Measurements from ENCODE around the gene NPC1L1.
A peak's percentile ranks its signal among the peaks of the same experiment; 100 is the strongest.

The NPC1L1 gene

GRCh38 chr7:44477938-44478337 is 63.2 kb downstream of the NPC1L1 start:
- no peak overlapping the region for H3K4me3 ChIP-seq (replicated peaks in 1 of 2; ENCODE audit: low read depth in 2 of 2, low read length in 2 of 2)
- no peak for TF ChIP-seq CTCF (IDR thresholded peaks at IDR 0.05; ENCODE audit: low read depth, low read length)
- no peak for DNase-seq (ENCODE audit: low read depth in 2 of 2)

- DNase-seq (ENCODE audit: low read depth in 2 of 2): peak; percentile 90
- no peak overlapping the region for H3K4me3 ChIP-seq (replicated peaks in 1 of 2; ENCODE audit: low read depth in 2 of 2, low read length in 2 of 2)
- TF ChIP-seq CTCF (IDR thresholded peaks at IDR 0.05; ENCODE audit: low read depth, low read length): peak; percentile 99
Observed at GRCh38 chr7:44477063-44477830, 63.9 kb downstream of the NPC1L1 start.

GRCh38 chr7:44476313-44476712 is 64.8 kb downstream of the NPC1L1 start:
- no peak for DNase-seq (ENCODE audit: low read depth in 2 of 2)
- TF ChIP-seq CTCF (IDR thresholded peaks at IDR 0.05; ENCODE audit: low read depth, low read length): no peak
- H3K4me3 ChIP-seq (replicated peaks in 1 of 2; ENCODE audit: low read depth in 2 of 2, low read length in 2 of 2): no peak overlapping the region

GRCh38 chr7:44473295-44473694 is 67.8 kb downstream of the NPC1L1 start:
- DNase-seq (ENCODE audit: low read depth in 2 of 2): peak; percentile 41 to 63
- H3K4me3 ChIP-seq (replicated peaks in 1 of 2; ENCODE audit: low read depth in 2 of 2, low read length in 2 of 2): no peak overlapping the region
- no peak for TF ChIP-seq CTCF (IDR thresholded peaks at IDR 0.05; ENCODE audit: low read depth, low read length)

- TF ChIP-seq CTCF (IDR thresholded peaks at IDR 0.05; ENCODE audit: low read depth, low read length): no peak
- no peak for DNase-seq (ENCODE audit: low read depth in 2 of 2)
- no peak overlapping the region for H3K4me3 ChIP-seq (replicated peaks in 1 of 2; ENCODE audit: low read depth in 2 of 2, low read length in 2 of 2)
Observed at GRCh38 chr7:44472843-44473242, 68.3 kb downstream of the NPC1L1 start.

- peak; percentile 19 to 28 for DNase-seq (ENCODE audit: low read depth in 2 of 2)
- H3K4me3 ChIP-seq (replicated peaks in 1 of 2; ENCODE audit: low read depth in 2 of 2, low read length in 2 of 2): no peak overlapping the region
- no peak for TF ChIP-seq CTCF (IDR thresholded peaks at IDR 0.05; ENCODE audit: low read depth, low read length)
Observed at GRCh38 chr7:44471850-44472249, 69.3 kb downstream of the NPC1L1 start.

- no peak for TF ChIP-seq CTCF (IDR thresholded peaks at IDR 0.05; ENCODE audit: low read depth, low read length)
- no peak for DNase-seq (ENCODE audit: low read depth in 2 of 2)
Observed at GRCh38 chr7:44471436-44471835, 69.7 kb downstream of the NPC1L1 start.

More at GRCh38 chr7:44471436-44471835, 69.7 kb downstream of the NPC1L1 start:
- H3K4me3 ChIP-seq (replicated peaks in 1 of 2; ENCODE audit: low read depth in 2 of 2, low read length in 2 of 2): no peak overlapping the region

Measured in cardiac fibroblast (primary cell).